GM12801 (cell line): Measurements from ENCODE around the gene TMEM150A.
A peak's percentile ranks its signal among the peaks of the same experiment; 100 is the strongest.

ENCODE experiments used
- CTCF ChIP-seq: IDR thresholded peaks from one replicate; pipeline ENCODE4 v1.5.1; 2011; ENCODE audit warnings: control low read depth; ENCODE audit not compliant: insufficient read length; ENCODE audit errors: extremely low read depth

TMEM150A gene

GRCh38 chr2:85551698-85552678 is 50.5 kb downstream of the TMEM150A start:
- TF ChIP-seq CTCF = peak; percentile 93

- no peak for TF ChIP-seq CTCF
Measured at GRCh38 chr2:85550486-85550885, 52.0 kb downstream of the TMEM150A start.

- TF ChIP-seq CTCF = no peak
Measured at GRCh38 chr2:85549826-85550225, 52.7 kb downstream of the TMEM150A start.

GRCh38 chr2:85549095-85549494 is 53.4 kb downstream of the TMEM150A start:
- no peak for TF ChIP-seq CTCF

GRCh38 chr2:85548608-85548900 is 53.9 kb downstream of the TMEM150A start:
- no peak for TF ChIP-seq CTCF
